GM23338 (cell line): ENCODE results near the gene RHCG. TPM values are rescaled to one million over a fixed set of nuclear protein-coding genes. Genes with fewer than 3 reads are reported as not detected.

Experiments
- ATAC-seq: fragments of 200-7000 bp; cut with Tn5 transposase; 3 replicates; pipeline ENCODE4 v1.9.1; 2020
- DNase-seq: peaks from one replicate; pipeline ENCODE4 v3.0.0-alpha.2; 2015; ENCODE audit warnings: low spot score
- H2AFZ ChIP-seq: fragments of 200-600 bp; sonication (generic); 2 replicates; pipeline ENCODE4 v1.8.0; 2016; ENCODE audit warnings: antibody characterized with exemption, mild to moderate bottlenecking, moderate library complexity
- H3F3A ChIP-seq: fragments of 200-600 bp; sonication (generic); replicated peaks from 2 replicates; pipeline ENCODE4 v1.8.0; 2017; ENCODE audit warnings: antibody characterized with exemption, mixed run types, low read depth
- H3K27ac ChIP-seq: fragments of 200-600 bp; sonication (generic); 2 replicates; pipeline ENCODE4 v1.6.1; 2016; ENCODE audit warnings: low read depth
- H3K27me3 ChIP-seq: fragments of 200-600 bp; sonication (generic); 2 replicates; pipeline ENCODE4 v1.8.0; 2016; ENCODE audit warnings: mild to moderate bottlenecking, mixed run types, moderate library complexity; ENCODE audit not compliant: insufficient read depth
- H3K36me3 ChIP-seq: fragments of 200-600 bp; sonication (generic); 2 replicates; pipeline ENCODE4 v1.8.0; 2016; ENCODE audit warnings: mild to moderate bottlenecking; ENCODE audit not compliant: insufficient read depth
- H3K4me1 ChIP-seq: fragments of 200-600 bp; sonication (generic); 2 replicates; pipeline ENCODE4 v1.8.0; 2016; ENCODE audit warnings: mild to moderate bottlenecking, moderate library complexity; ENCODE audit not compliant: insufficient read depth
- H3K4me2 ChIP-seq: fragments of 200-600 bp; sonication (generic); 2 replicates; pipeline ENCODE4 v1.7.1; 2017; ENCODE audit warnings: mixed run types
- H3K4me3 ChIP-seq: fragments of 200-600 bp; sonication (generic); 2 replicates; pipeline ENCODE4 v1.6.1; 2016; ENCODE audit warnings: mixed run types
- H3K79me2 ChIP-seq: fragments of 200-600 bp; sonication (generic); replicated peaks from 2 replicates; pipeline ENCODE4 v1.8.0; 2017; ENCODE audit warnings: mild to moderate bottlenecking; ENCODE audit not compliant: insufficient read depth
- H3K9me2 ChIP-seq: fragments of 200-600 bp; sonication (generic); 2 replicates; pipeline ENCODE4 v1.8.0; 2017; ENCODE audit not compliant: insufficient read depth
- H4K20me1 ChIP-seq: fragments of 200-600 bp; sonication (generic); replicated peaks from 2 replicates; pipeline ENCODE4 v1.8.0; 2017; ENCODE audit warnings: mild to moderate bottlenecking; ENCODE audit not compliant: insufficient read depth
- H3K27ac Mint-ChIP-seq: 2 replicates; pipeline ENCODE4 v1.8.0; 2020; ENCODE audit warnings: inconsistent platforms, mild to moderate bottlenecking, moderate library complexity, mixed read lengths
- H3K27me3 Mint-ChIP-seq: 3 replicates; pipeline ENCODE4 v1.8.0; 2022; ENCODE audit warnings: low read depth, mild to moderate bottlenecking, moderate library complexity, mixed read lengths, inconsistent platforms; ENCODE audit not compliant: insufficient read depth, poor library complexity
- H3K36me3 Mint-ChIP-seq: 3 replicates; pipeline ENCODE4 v1.8.0; 2021; ENCODE audit warnings: low read depth, mild to moderate bottlenecking, inconsistent platforms, moderate library complexity, mixed read lengths
- H3K4me1 Mint-ChIP-seq: 3 replicates; pipeline ENCODE4 v1.8.0; 2020; ENCODE audit warnings: mild to moderate bottlenecking, inconsistent platforms, mixed read lengths
- H3K4me3 Mint-ChIP-seq: 3 replicates; pipeline ENCODE4 v1.8.0; 2021; ENCODE audit warnings: moderate library complexity, mild to moderate bottlenecking, inconsistent platforms, mixed read lengths
- H3K9me3 Mint-ChIP-seq: 3 replicates; pipeline ENCODE4 v1.8.0; 2020; ENCODE audit warnings: moderate library complexity, mild to moderate bottlenecking, inconsistent platforms, mixed read lengths
- ETS1 ChIP-seq: IDR thresholded peaks from 2 replicates; pipeline ENCODE4 v1.6.1; 2016; ENCODE audit warnings: antibody characterized with exemption
- EZH2 ChIP-seq: fragments of 200-600 bp; sonication (generic); IDR thresholded peaks from one replicate; pipeline ENCODE4 v1.8.0; 2017; ENCODE audit warnings: antibody characterized with exemption, mild to moderate bottlenecking, low read depth; ENCODE audit not compliant: unreplicated experiment
- POLR2AphosphoS5 ChIP-seq: IDR thresholded peaks from 2 replicates; pipeline ENCODE4 v1.6.1; 2016; ENCODE audit warnings: antibody characterized with exemption, low read depth
- ZNF114 ChIP-seq: fragments of 250-450 bp; sonication (Bioruptor Pico); IDR thresholded peaks from 2 replicates; pipeline ENCODE4 v1.5.0; 2020; ENCODE audit warnings: mild to moderate bottlenecking, moderate library complexity
- ZNF331 ChIP-seq: fragments of 250-450 bp; sonication (Bioruptor Pico); IDR thresholded peaks from 2 replicates; pipeline ENCODE4 v1.5.0; 2020; ENCODE audit warnings: low read depth, mild to moderate bottlenecking, moderate library complexity
- ZNF462 ChIP-seq: fragments of 250-450 bp; sonication (Bioruptor Pico); IDR thresholded peaks from 2 replicates; pipeline ENCODE4 v1.5.0; 2020; ENCODE audit warnings: mild to moderate bottlenecking, moderate library complexity
- polyA plus RNA-seq: library from polyadenylated mRNA; unstranded; fragments of >200 nt; fragmentation: Nextera tagmentation; extraction: Ambion mirVana; gene quantifications from 2 replicates; pipeline ENCODE4 v1.2.1, GENCODE V29; 2016
- total RNA-seq: library from RNA; depleted of rRNA; stranded (reverse); fragments of >200 nt; shearing (Covaris generic); gene quantifications from 2 replicates; pipeline ENCODE4 v1.2.3, GENCODE V29; 2014

RHCG gene
- total and polyA plus RNA-seq, 2 experiments from 2014 or later, result 0.21 to 0.63 TPM

DNA sequence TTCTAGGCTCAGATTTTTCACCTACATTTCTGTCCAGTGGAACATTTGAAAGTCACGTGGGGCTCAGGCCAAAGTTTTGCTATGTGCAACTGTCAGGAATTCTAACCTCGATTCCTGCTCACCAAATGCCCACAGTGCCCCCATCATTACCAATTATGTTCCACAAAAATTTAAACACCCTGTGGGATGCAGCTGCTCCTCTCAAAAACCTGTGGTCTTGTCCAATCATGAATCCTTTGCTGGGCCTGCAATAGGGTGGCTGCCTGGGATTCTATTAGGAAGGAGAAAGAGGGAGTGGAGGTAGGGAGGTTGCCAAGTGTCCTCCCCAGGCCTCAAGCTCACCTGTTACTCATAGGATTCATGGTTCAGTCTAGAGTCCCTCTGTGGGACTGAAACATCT is 68.1 kb downstream of the RHCG start (continued):
- no peak for TF ChIP-seq ZNF462 (CRISPR knock-in tag)
- TF ChIP-seq ZNF331 (CRISPR knock-in tag), result no peak

- TF ChIP-seq ZNF114 (CRISPR knock-in tag) (no peak), ETS1 (no peak), EZH2 (no peak), POLR2AphosphoS5 (no peak)
- Histone ChIP-seq H3K4me2 (no peak overlapping the region), H3K36me3 (no peaks in the 10 kb centered on the region), H3K4me3 (no peak overlapping the region), H3K4me1 (peaks cover 11% of the 10 kb centered on the region), H2AFZ (no peak overlapping the region), H3K27me3 (peaks cover 59% of the 10 kb centered on the region), H3K79me2 (no peaks in the 10 kb centered on the region), H3F3A (no peaks in the 10 kb centered on the region), H3K27ac (no peak overlapping the region), H3K9me2 (no peaks in the 10 kb centered on the region; the same call in 1 of the 2 replicates), H4K20me1 (no peaks in the 10 kb centered on the region)
- no peak for ATAC-seq
- H3K27me3 Mint-ChIP-seq, result peaks cover 25% of the 10 kb centered on the region
- no peak overlapping the region for H3K27ac Mint-ChIP-seq
- no peak for DNase-seq
- peaks cover 15% of the 10 kb centered on the region for H3K4me1 Mint-ChIP-seq
- no peaks in the 10 kb centered on the region; the same call in 2 of the 3 replicates for H3K9me3 Mint-ChIP-seq
- H3K36me3 Mint-ChIP-seq, result no peaks in the 10 kb centered on the region
- no peak overlapping the region for H3K4me3 Mint-ChIP-seq
Observed at GRCh38 chr15:89426500-89426899, 69.9 kb downstream of the RHCG start.
